ENCODE data around the gene C1QA. TPM values are rescaled to one million over a fixed set of nuclear protein-coding genes. Genes with fewer than 3 reads are reported as not detected.
"Not testable (repeated sequence)": the region's sequence is repeated elsewhere in the genome, so short reads cannot be mapped to it uniquely, and the experiment has no call there.

Gene C1QA
- total RNA-seq, 4 donors from 2014 or later, result 11.7 to 167 (median 68.4) TPM

GRCh38 chr1:22665752-22666151 is 29.3 kb downstream of the C1QA start:
- Histone ChIP-seq H3K27ac (no peak overlapping the region), H3K27me3 (peaks cover 0 to 60% (median 0%) of the 10 kb centered on the region in 4 donors), H3K9me3 (no peaks in the 10 kb centered on the region), H3K36me3 (no peaks in the 10 kb centered on the region), H3K4me3 (no peak overlapping the region), H3K4me1 (no peaks in the 10 kb centered on the region)
- no peak for TF ChIP-seq POLR2A (IDR thresholded peaks at IDR 0.05)
- TF ChIP-seq CTCF (IDR thresholded peaks at IDR 0.05), result peak in 3 of 6 experiments; percentile 18 to 41 (median 22)
- DNase-seq, result no peak
- intact Hi-C loops (cut with DNase I), result no loop called here
- 31 to 43% methylated on average over 2 of the region's 7 CpGs for WGBS, 2 donors

- Histone ChIP-seq H3K9me3 (no peaks in the 10 kb centered on the region), H3K27me3 (peaks cover 0 to 60% (median 0%) of the 10 kb centered on the region in 4 donors), H3K36me3 (no peaks in the 10 kb centered on the region), H3K4me3 (no peak overlapping the region), H3K27ac (no peak overlapping the region), H3K4me1 (no peaks in the 10 kb centered on the region)
- DNase-seq, result no peak
- TF ChIP-seq CTCF (IDR thresholded peaks at IDR 0.05) (no peak), POLR2A (IDR thresholded peaks at IDR 0.05) (no peak)
- WGBS, 2 donors, result 33 to 52% methylated on average over 2 of the region's 2 CpGs
- intact Hi-C loops (cut with DNase I), result no loop called here
These were observed 30.0 kb downstream of the C1QA start for GRCh38 chr1:22666412-22666811.

GRCh38 chr1:22668840-22669239 is 32.4 kb downstream of the C1QA start:
- H3K36me3 ChIP-seq; H3K4me3 ChIP-seq; H3K4me1 ChIP-seq; H3K27ac ChIP-seq; H3K9me3 ChIP-seq; DNase-seq; intact Hi-C loops (cut with DNase I): not testable (repeated sequence)
- WGBS, 2 donors, result 87 to 90% methylated on average over 2 of the region's 2 CpGs
- peaks cover 0 to 82% (median 0%) of the 10 kb centered on the region in 4 donors for H3K27me3 ChIP-seq

- no peaks in the 10 kb centered on the region for H3K36me3 ChIP-seq
- H3K27ac ChIP-seq, result no peak overlapping the region
- peaks cover 0 to 87% (median 0%) of the 10 kb centered on the region in 4 donors for H3K27me3 ChIP-seq
- TF ChIP-seq POLR2A (IDR thresholded peaks at IDR 0.05), result no peak
- TF ChIP-seq CTCF (IDR thresholded peaks at IDR 0.05), result no peak
- no peaks in the 10 kb centered on the region for H3K4me1 ChIP-seq
- H3K4me3 ChIP-seq, result no peak overlapping the region
- intact Hi-C loops (cut with DNase I), result loop anchor here (10.0 kb wide), 1 partner anchor 254 kb away; no protein-coding TSS in a partner anchor
- no peaks in the 10 kb centered on the region for H3K9me3 ChIP-seq
- WGBS, 2 donors, result 21 to 28% methylated on average over 4 to 10 of the region's 12 CpGs
- no peak for DNase-seq
These were observed 34.0 kb downstream of the C1QA start for GRCh38 chr1:22670352-22670975.

- H3K9me3 ChIP-seq, result no peaks in the 10 kb centered on the region
- H3K27me3 ChIP-seq, result peaks cover 0 to 94% (median 0%) of the 10 kb centered on the region in 4 donors
- no peak for DNase-seq
- H3K27ac ChIP-seq, result no peak overlapping the region
- TF ChIP-seq CTCF (IDR thresholded peaks at IDR 0.05) (no peak), POLR2A (IDR thresholded peaks at IDR 0.05) (no peak)
- no peak overlapping the region for H3K4me3 ChIP-seq
- intact Hi-C loops (cut with DNase I), result loop anchor here (10.0 kb wide), 1 partner anchor 253 kb away; no protein-coding TSS in a partner anchor
- H3K36me3 ChIP-seq, result no peaks in the 10 kb centered on the region
- 81 to 88% methylated on average over 2 to 3 of the region's 4 CpGs for WGBS, 2 donors
- H3K4me1 ChIP-seq, result no peaks in the 10 kb centered on the region
These were observed 35.6 kb downstream of the C1QA start for GRCh38 chr1:22671999-22672398.
